Astrocyte (in vitro differentiated cells and primary cell): ENCODE results near the gene TANK.

Source experiments
- CTCF ChIP-seq: IDR thresholded peaks from 2 replicates; pipeline ENCODE4 v1.5.1; 2011; ENCODE audit warnings: low read depth, mild to moderate bottlenecking, inconsistent platforms, low read length, moderate library complexity; ENCODE audit not compliant: insufficient read depth
- EZH2 ChIP-seq: IDR thresholded peaks from 2 replicates; pipeline ENCODE4 v1.6.1; 2012; ENCODE audit warnings: mild to moderate bottlenecking, low read length, inconsistent platforms; ENCODE audit not compliant: insufficient read depth

- no peak for TF ChIP-seq CTCF
- TF ChIP-seq EZH2, result no peak
Measured at GRCh38 chr2:161166538-161167409, 6.5 kb downstream of the TANK start.
